ENCODE results near the gene NETO2. TPM values are rescaled to one million over a fixed set of nuclear protein-coding genes. Genes with fewer than 3 reads are reported as not detected.

Gene NETO2
- total and polyA plus RNA-seq, 10 of the 15 experiments (the other 5 are each of a cell fraction or from before 2014, with no cell fraction given): 8.5 to 53.1 (median 27.0) TPM

GRCh38 chr16:47141773-47142485 lies 1.8 kb downstream of the NETO2 start (continued):
- TF ChIP-seq TBL1XR1 (IDR thresholded peaks at IDR 0.05; ENCODE audit: low read depth, low read length): no peak
- peak; percentile 76 for TF ChIP-seq POLR2A (IDR thresholded peaks at IDR 0.05; ENCODE audit: low read depth, low read length)
- no peak for TF ChIP-seq SREBF1 (IDR thresholded peaks at IDR 0.05; ENCODE audit: low read length)
- TF ChIP-seq BMI1 (IDR thresholded peaks at IDR 0.05; ENCODE audit: borderline replicate concordance): no peak
- no peak for TF ChIP-seq BRCA1 (IDR thresholded peaks at IDR 0.05; ENCODE audit: low read depth, low read length)

GRCh38 chr16:47140686-47141085 lies 3.1 kb downstream of the NETO2 start:
- DNase-seq (ENCODE audit: low read depth, low spot score): no peak
- peak overlapping the region; percentile 4; the same call in 1 of the 2 replicates for H2AFZ ChIP-seq (ENCODE audit: control insufficient read depth, low read depth, low read length)
- no TSS peak for BruUV-seq (replicated peaks)
- H3K27me3 ChIP-seq (replicated peaks in 1 of 2; ENCODE audit: control insufficient read depth in 2 of 2, insufficient read depth in 2 of 2, low read length in 1 of 2): no peaks in the 10 kb centered on the region
- H4K20me1 ChIP-seq (ENCODE audit: control insufficient read depth, insufficient read depth): no peaks in the 10 kb centered on the region
- ChIA-PET CTCF (interaction anchor here (1.0 to 6.4 kb wide), 20 partner anchors 9 to 1025 kb away, joined by 3 to 162 read pairs (median 12); partner anchors contain the start of gene ABCC12), RAD21 (ENCODE audit: unreplicated experiment) (interaction anchor here (0.8 to 5.2 kb wide), 13 partner anchors 19 to 1026 kb away, joined by 3 to 127 read pairs (median 11); partner anchors contain the start of gene PHKB), SMC1A (ENCODE audit: uncharacterized antibody, unreplicated experiment) (interaction anchor here (0.5 to 6.3 kb wide), 16 partner anchors 9 to 1024 kb away, joined by 3 to 101 read pairs (median 6); no protein-coding TSS in a partner anchor), POLR2A (interaction anchor here (1.3 to 2.3 kb wide), 4 partner anchors 67 to 322 kb away, joined by 3 to 12 read pairs (median 8); no protein-coding TSS in a partner anchor)
- no peak overlapping the region for H3K4me3 ChIP-seq
- no peak for FAIRE-seq
- no peak for ATAC-seq
- no peaks in the 10 kb centered on the region for H3K9me3 ChIP-seq (replicated peaks; ENCODE audit: control insufficient read depth, insufficient read depth, low read length)
- H3K79me2 ChIP-seq (ENCODE audit: control insufficient read depth, insufficient read depth, low read length): peaks cover 66% of the 10 kb centered on the region
- H3K36me3 ChIP-seq (ENCODE audit: control insufficient read depth in 2 of 2, insufficient read depth in 2 of 2, low read length in 1 of 2): no peaks in the 10 kb centered on the region
- H3K9ac ChIP-seq (ENCODE audit: control insufficient read depth, insufficient read depth, low read length): peak overlapping the region; percentile 11; the same call in 1 of the 2 replicates
- H3K4me2 ChIP-seq (ENCODE audit: control insufficient read depth, insufficient read depth): peak overlapping the region; percentile 59; the same call in 1 of the 2 replicates
- intact Hi-C loops (cut with micrococcal nuclease; ENCODE audit: unreplicated experiment): loop anchor here (5.0 to 10.0 kb wide), 6 partner anchors 123 to 977 kb away; partner anchors contain the start of genes DNAJA2, ITFG1 and PHKB
- peaks cover 13% of the 10 kb centered on the region for H3K4me1 ChIP-seq (ENCODE audit: control insufficient read depth, insufficient read depth, low read length)
- peak overlapping the region; percentile 22 for H3K27ac ChIP-seq (ENCODE audit: control insufficient read depth, insufficient read depth)
- 76% methylated on average over 4 of the region's 4 CpGs for WGBS (ENCODE audit: insufficient coverage, insufficient replicate concordance, low lambda C conversion rate, missing lambda C conversion rate)
- in situ Hi-C loops (cut with MboI): loop anchor here (5.0 to 25.0 kb wide), 2 partner anchors 917 to 1472 kb away; partner anchors contain the start of gene N4BP1
- TF ChIP-seq MAX (IDR thresholded peaks at IDR 0.05; ENCODE audit: low read depth, low read length) (no peak), REST (IDR thresholded peaks at IDR 0.05; ENCODE audit: low read depth, low read length) (no peak), BCL3 (IDR thresholded peaks at IDR 0.05; ENCODE audit: borderline replicate concordance, insufficient read depth, low read depth, low read length, poor library complexity, severe bottlenecking) (no peak), NRF1 (conservative IDR thresholded peaks at IDR 0.05; ENCODE audit: low read depth, low read length) (no peak), ZSCAN29 (IDR thresholded peaks at IDR 0.05) (no peak), BRCA1 (IDR thresholded peaks at IDR 0.05; ENCODE audit: low read depth, low read length) (no peak), SMARCA5 (IDR thresholded peaks at IDR 0.05) (no peak), E2F4 (IDR thresholded peaks at IDR 0.05; ENCODE audit: low read depth, low read length) (no peak), TCF3 (IDR thresholded peaks at IDR 0.05; ENCODE audit: borderline replicate concordance, insufficient read depth, low read depth, low read length) (no peak), ETV6 (conservative IDR thresholded peaks at IDR 0.05 in 1 of 2, IDR thresholded peaks at IDR 0.05 in 1 of 2; ENCODE audit: borderline replicate concordance in 1 of 2, low read depth in 1 of 2) (no peak)

Data from GM12878 (cell line).